Thyroid gland (tissue), 4 donors: ENCODE results near the gene CAMKMT.

Source experiments
- POLR2A ChIP-seq, 2 donors: fragments of 450-650 bp; IDR thresholded peaks; one replicate each; pipeline ENCODE4 v1.6.1; 2017; ENCODE audit warnings: antibody characterized with exemption in 2 of 2, mild to moderate bottlenecking in 2 of 2, moderate library complexity in 1 of 2
- TF ChIP-seq, protein P1 (sequence below), 6 experiments: fragments of 200-600 bp in 3 of 6; fragments of 450-650 bp in 3 of 6; sonication (generic) in 3 of 6; IDR thresholded peaks; one replicate each; pipeline ENCODE4 v1.5.1; 2016 to 2019; ENCODE audit warnings: antibody characterized with exemption in 6 of 6, mild to moderate bottlenecking in 2 of 6, inconsistent platforms in 1 of 6, moderate library complexity in 1 of 6

DNA sequence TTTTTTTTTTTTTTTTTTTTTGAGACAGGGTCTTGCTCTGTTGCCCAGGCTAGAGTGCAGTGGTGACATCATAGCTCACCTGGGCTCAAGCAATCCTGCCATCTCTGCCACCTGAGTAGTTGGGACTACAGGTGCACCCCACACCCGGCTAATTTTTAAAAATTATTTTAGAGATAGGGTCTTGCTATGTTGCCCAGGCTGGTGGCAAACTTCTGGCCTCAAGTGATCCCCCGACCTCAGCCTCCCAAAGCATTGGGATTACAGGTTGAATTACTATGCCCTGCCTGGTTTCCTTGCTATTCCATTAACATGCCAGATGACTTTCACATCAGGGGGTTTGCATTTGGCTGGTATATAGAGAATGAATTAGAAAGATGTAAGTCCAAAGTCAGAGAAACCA lies 253.2 kb downstream of the CAMKMT start:
- TF ChIP-seq, protein P1, sequence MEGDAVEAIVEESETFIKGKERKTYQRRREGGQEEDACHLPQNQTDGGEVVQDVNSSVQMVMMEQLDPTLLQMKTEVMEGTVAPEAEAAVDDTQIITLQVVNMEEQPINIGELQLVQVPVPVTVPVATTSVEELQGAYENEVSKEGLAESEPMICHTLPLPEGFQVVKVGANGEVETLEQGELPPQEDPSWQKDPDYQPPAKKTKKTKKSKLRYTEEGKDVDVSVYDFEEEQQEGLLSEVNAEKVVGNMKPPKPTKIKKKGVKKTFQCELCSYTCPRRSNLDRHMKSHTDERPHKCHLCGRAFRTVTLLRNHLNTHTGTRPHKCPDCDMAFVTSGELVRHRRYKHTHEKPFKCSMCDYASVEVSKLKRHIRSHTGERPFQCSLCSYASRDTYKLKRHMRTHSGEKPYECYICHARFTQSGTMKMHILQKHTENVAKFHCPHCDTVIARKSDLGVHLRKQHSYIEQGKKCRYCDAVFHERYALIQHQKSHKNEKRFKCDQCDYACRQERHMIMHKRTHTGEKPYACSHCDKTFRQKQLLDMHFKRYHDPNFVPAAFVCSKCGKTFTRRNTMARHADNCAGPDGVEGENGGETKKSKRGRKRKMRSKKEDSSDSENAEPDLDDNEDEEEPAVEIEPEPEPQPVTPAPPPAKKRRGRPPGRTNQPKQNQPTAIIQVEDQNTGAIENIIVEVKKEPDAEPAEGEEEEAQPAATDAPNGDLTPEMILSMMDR (IDR thresholded peaks at IDR 0.05): no peak
- no peak for TF ChIP-seq POLR2A (IDR thresholded peaks at IDR 0.05)
